Amygdala (tissue), 56 donors: ENCODE measurements around the gene RAB3C.

Experiments
- DNase-seq, 56 donors: peaks; one replicate each; lab custom pipeline; 2025; lab: John Stamatoyannopoulos, UW

The RAB3C gene

GRCh38 chr5:58857609-58858008, 274.7 kb downstream of the RAB3C start:
- no peak for DNase-seq

- DNase-seq: no peak
Measured at GRCh38 chr5:58860680-58861079, 277.8 kb downstream of the RAB3C start.

GRCh38 chr5:58868931-58869330, 286.1 kb downstream of the RAB3C start:
- DNase-seq: no peak

- no peak for DNase-seq
Measured at GRCh38 chr5:58871648-58872242, 288.9 kb downstream of the RAB3C start.

GRCh38 chr5:58872670-58873273, 289.9 kb downstream of the RAB3C start:
- DNase-seq: no peak

- no peak for DNase-seq
Measured at GRCh38 chr5:58875599-58875998, 292.7 kb downstream of the RAB3C start.

- no peak for DNase-seq
Measured at GRCh38 chr5:58885260-58885659, 302.4 kb downstream of the RAB3C start.

- DNase-seq: peak in 40 of 56 donors; percentile 6 to 56 (median 24)
Measured at GRCh38 chr5:58886315-58887207, 303.7 kb downstream of the RAB3C start.

GRCh38 chr5:58887311-58887710, 304.4 kb downstream of the RAB3C start:
- no peak for DNase-seq

- no peak for DNase-seq
Measured at GRCh38 chr5:58887721-58888409, 305.0 kb downstream of the RAB3C start.

GRCh38 chr5:58890265-58890664, 307.4 kb downstream of the RAB3C start:
- DNase-seq: no peak

GRCh38 chr5:58890701-58891085, 307.8 kb downstream of the RAB3C start:
- no peak for DNase-seq

- DNase-seq: peak in 43 of 56 donors; percentile 2 to 84 (median 29)
Measured at GRCh38 chr5:58891086-58891970, 308.5 kb downstream of the RAB3C start.

GRCh38 chr5:58891971-58892343, 309.1 kb downstream of the RAB3C start:
- no peak for DNase-seq

GRCh38 chr5:58893551-58893950, 310.7 kb downstream of the RAB3C start:
- no peak for DNase-seq

GRCh38 chr5:58898006-58898405, 315.1 kb downstream of the RAB3C start:
- DNase-seq: no peak

- no peak for DNase-seq
Measured at GRCh38 chr5:58898538-58898937, 315.7 kb downstream of the RAB3C start.

- no peak for DNase-seq
Measured at GRCh38 chr5:58901271-58901670, 318.4 kb downstream of the RAB3C start.

GRCh38 chr5:58902305-58902704, 319.4 kb downstream of the RAB3C start:
- DNase-seq: no peak

- DNase-seq: no peak
Measured at GRCh38 chr5:58902765-58903164, 319.9 kb downstream of the RAB3C start.
